Measurements from ENCODE around the gene TTLL11.

TTLL11 gene

DNA sequence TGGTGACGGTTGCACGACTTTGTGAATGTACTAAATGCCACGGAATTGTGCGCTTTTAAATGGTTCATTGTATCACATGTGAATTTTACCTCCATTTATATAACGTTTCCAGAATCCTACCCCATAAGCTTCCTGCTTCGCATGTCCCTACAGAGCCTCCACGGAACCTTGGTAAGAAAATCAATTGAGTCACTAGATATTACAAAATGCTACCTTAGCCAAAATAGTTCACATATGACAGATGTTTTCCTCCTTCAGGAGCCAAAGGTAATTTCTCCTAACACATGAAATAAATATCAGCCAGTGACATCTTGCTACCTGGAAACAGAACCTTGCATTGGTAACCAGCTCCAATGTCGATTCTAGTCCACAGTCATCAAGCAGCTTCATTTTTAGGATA lies 125.1 kb downstream of the TTLL11 start:
- Histone ChIP-seq H3K36me3 (ENCODE audit: insufficient read depth, low read length) (no peaks in the 10 kb centered on the region), H3K4me1 (ENCODE audit: insufficient read depth, low read length) (no peaks in the 10 kb centered on the region), H3K9me3 (ENCODE audit: control insufficient read depth, insufficient read depth, low read length) (no peaks in the 10 kb centered on the region), H3K9ac (ENCODE audit: low read depth, low read length) (no peak overlapping the region)

DNA sequence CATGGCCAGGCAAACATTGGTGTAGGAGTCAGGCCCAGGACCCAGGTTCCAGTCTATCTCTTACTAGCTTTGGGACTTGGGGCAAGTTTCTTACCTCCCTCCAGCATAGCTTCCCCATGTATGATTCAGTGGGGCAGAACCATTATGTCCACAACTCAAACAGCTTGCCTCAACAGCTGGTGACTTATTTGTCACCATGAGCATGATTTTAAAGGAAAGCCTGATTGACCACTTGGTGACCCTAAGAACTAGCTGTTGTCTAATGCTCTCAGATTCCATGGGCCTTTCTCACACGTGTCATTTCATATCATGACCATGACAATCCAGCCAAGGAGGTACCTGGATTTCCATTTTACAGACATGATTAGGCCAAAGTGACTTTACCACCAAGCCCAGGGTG lies 126.4 kb downstream of the TTLL11 start:
- H3K4me1 ChIP-seq (ENCODE audit: insufficient read depth, low read length): no peaks in the 10 kb centered on the region
- no peak overlapping the region for H3K9ac ChIP-seq (ENCODE audit: low read depth, low read length)
- no peaks in the 10 kb centered on the region for H3K36me3 ChIP-seq (ENCODE audit: insufficient read depth, low read length)
- no peaks in the 10 kb centered on the region for H3K9me3 ChIP-seq (ENCODE audit: control insufficient read depth, insufficient read depth, low read length)

DNA sequence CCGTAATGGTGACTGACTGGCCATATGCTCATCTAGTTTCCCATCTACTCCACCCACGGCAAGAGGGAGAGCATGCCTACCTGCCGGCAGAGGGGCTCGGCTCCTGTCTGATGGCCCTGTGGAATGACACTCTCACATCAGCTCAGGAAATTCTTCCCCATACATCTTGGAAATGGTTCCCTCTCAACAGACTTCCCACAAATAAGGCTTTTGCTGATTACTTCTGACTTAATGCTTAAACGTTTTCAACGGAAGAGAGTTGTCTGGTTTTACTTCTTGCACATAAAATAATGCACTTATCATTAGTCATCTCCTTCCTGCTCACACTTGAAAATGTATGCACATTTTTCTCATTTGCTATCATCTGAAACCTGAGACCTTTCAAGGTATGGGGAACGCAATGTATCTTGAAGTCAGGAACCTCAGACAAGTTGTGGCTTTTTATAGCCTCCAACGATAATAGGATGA lies 129.5 kb downstream of the TTLL11 start:
- H3K9me3 ChIP-seq (ENCODE audit: control insufficient read depth, insufficient read depth, low read length): no peaks in the 10 kb centered on the region
- H3K36me3 ChIP-seq (ENCODE audit: insufficient read depth, low read length): no peaks in the 10 kb centered on the region
- no peak overlapping the region for H3K9ac ChIP-seq (ENCODE audit: low read depth, low read length)
- no peaks in the 10 kb centered on the region for H3K4me1 ChIP-seq (ENCODE audit: insufficient read depth, low read length)

DNA sequence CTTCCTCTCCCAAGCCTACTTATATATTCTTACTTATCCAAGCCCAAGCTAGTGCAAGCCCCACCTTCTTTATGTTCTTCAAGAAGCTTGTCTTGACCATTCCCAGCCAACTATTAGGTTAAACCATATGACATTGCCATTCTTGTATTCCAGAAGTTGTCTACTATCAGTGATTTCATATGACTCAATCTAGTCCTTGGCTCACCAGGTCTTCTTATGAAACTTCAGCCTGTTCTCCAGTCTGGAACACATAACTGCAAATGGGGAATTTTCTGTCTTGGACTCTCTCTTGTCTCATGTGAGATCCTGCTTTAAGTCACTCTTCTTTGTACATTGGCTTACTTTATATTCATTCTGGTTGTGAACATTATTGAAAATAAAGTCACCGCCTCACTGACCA lies 130.7 kb downstream of the TTLL11 start:
- Histone ChIP-seq H3K36me3 (ENCODE audit: insufficient read depth, low read length) (no peaks in the 10 kb centered on the region), H3K9me3 (ENCODE audit: control insufficient read depth, insufficient read depth, low read length) (no peaks in the 10 kb centered on the region), H3K4me1 (ENCODE audit: insufficient read depth, low read length) (no peaks in the 10 kb centered on the region), H3K9ac (ENCODE audit: low read depth, low read length) (no peak overlapping the region)

DNA sequence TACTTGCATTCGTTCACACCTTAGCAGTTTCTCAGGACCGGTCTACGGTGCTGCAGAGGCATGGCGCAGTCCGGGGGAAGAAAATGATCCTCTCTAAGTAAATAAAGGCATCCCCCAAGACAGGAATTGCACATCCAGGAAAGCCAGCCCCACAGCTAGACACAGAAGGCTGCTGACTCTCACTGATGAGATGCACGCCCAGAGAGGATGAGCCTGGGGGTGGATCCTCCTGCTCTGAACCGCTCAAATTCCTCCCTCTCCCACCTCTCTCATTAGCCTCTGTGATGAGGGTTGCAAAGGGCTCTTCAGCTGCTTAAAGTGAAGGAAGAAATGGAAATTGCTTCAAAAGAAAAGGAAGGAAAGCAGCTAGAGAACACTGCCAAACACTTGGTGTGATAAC lies 132.4 kb downstream of the TTLL11 start:
- Histone ChIP-seq H3K36me3 (ENCODE audit: insufficient read depth, low read length) (no peaks in the 10 kb centered on the region), H3K9me3 (ENCODE audit: control insufficient read depth, insufficient read depth, low read length) (no peaks in the 10 kb centered on the region), H3K9ac (ENCODE audit: low read depth, low read length) (no peak overlapping the region), H3K4me1 (ENCODE audit: insufficient read depth, low read length) (no peaks in the 10 kb centered on the region)

DNA sequence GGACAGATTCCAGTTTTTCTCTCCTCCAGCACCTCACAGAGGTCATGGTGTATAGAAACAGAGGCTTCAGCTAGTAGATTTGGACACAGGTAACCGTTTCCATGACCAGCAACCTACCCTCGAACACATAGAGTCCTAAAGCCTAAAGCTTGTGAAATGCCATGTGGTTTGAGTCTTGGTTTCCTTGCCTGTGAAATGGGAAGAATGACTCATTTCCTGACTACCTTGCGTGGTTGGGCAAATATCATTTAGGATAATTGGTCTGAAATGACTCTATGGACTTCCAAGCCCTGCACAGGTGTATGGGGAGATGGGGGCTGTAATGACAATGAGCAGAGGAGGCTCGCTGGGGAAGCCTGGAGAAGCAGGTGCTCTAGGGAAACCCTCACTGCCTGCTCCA lies 134.6 kb downstream of the TTLL11 start:
- H3K9ac ChIP-seq (ENCODE audit: low read depth, low read length): no peak overlapping the region
- H3K9me3 ChIP-seq (ENCODE audit: control insufficient read depth, insufficient read depth, low read length): no peaks in the 10 kb centered on the region
- H3K4me1 ChIP-seq (ENCODE audit: insufficient read depth, low read length): no peaks in the 10 kb centered on the region
- no peaks in the 10 kb centered on the region for H3K36me3 ChIP-seq (ENCODE audit: insufficient read depth, low read length)

DNA sequence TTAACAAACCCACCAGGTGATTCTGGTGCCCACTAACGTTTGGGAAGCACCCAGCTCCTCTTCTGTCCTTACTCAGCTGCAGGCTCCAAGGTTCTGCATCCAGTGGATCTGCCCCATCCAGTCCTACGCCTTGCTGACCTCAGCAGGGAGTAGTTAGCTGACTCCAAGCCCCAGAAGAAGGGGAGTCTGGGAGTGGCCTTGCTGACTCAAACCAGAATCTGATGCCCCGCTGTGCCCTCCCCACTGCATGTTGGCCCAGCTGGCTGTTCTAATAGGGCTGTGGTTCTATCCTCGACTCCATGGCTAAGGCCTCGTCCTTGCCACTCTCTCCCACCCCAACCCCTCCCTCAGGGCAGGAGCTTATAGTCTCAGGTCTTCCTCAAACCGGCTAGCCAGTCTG lies 136.3 kb downstream of the TTLL11 start:
- Histone ChIP-seq H3K9ac (ENCODE audit: low read depth, low read length) (no peak overlapping the region), H3K4me1 (ENCODE audit: insufficient read depth, low read length) (no peaks in the 10 kb centered on the region), H3K36me3 (ENCODE audit: insufficient read depth, low read length) (no peaks in the 10 kb centered on the region), H3K9me3 (ENCODE audit: control insufficient read depth, insufficient read depth, low read length) (no peaks in the 10 kb centered on the region)

DNA sequence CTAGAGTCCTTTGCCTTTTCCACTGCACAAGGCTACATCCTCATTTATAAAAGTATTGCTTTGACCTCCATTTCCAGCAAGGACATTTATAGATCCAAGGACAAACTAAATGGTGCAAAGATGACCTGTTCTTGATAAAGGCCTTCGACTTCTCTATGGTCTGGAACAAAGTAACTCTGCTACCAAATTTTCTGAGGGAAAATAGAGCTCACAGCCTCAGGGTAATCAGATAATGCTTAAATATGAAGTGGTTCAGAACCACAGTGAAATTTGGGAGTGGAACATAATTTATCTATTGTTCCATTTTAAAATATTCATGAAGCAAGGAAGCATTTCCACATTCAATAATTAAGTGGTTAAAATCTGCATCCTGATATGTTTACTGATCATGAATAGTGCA lies 137.5 kb downstream of the TTLL11 start:
- H3K4me1 ChIP-seq (ENCODE audit: insufficient read depth, low read length): no peaks in the 10 kb centered on the region
- no peaks in the 10 kb centered on the region for H3K9me3 ChIP-seq (ENCODE audit: control insufficient read depth, insufficient read depth, low read length)
- H3K36me3 ChIP-seq (ENCODE audit: insufficient read depth, low read length): no peaks in the 10 kb centered on the region
- H3K9ac ChIP-seq (ENCODE audit: low read depth, low read length): no peak overlapping the region

DNA sequence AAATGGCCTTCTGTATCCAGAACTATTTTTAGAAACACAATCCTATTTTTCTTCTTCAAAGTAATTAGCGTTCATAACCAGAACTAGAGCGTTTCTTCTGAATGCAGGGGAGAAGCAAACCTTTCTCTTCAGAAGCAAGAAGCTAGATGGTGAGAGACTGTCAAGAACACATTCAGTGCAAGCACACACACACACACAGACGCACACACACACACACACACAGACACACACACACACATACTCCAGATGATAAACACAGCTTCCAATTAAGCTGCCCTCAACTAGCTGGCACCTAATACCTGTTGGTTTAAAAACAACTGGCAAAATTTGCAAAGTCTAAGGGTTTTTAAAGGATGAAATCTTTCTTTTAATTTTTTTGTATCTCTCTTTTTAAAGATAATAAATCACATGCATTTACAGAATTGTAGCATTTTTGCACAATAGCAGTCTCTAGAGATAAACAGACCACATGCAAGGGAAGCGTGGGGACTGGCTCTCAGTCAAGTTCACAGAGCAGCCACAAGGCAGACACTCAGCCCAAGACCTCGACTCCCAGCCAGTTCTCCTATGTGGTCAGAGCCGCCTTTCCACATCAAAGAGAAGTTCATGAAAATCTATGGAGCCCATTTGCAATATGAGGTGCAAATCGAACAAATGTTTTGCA lies 138.5 kb downstream of the TTLL11 start:
- no peaks in the 10 kb centered on the region for H3K36me3 ChIP-seq (ENCODE audit: insufficient read depth, low read length)
- H3K9ac ChIP-seq (ENCODE audit: low read depth, low read length): no peak overlapping the region
- no peaks in the 10 kb centered on the region for H3K4me1 ChIP-seq (ENCODE audit: insufficient read depth, low read length)
- H3K9me3 ChIP-seq (ENCODE audit: control insufficient read depth, insufficient read depth, low read length): no peaks in the 10 kb centered on the region

DNA sequence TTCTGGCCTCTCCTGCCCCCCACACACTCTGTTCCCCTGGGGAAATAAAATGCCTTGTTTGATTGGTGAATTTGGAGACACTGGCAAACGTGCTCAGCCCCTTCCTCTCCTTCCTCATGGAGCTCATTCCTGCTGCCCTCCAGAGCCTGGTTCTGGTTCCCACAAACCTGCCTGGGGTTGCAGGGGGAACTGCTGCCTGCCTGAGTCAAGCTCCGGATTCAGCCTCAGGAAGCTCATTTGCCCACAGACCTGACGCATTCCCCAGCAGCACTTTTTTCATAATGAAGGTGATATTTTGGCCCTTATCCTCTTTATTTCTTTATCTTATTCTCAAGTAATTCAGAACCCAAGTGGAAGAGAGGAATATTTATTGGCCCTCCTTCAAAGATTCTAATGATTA lies 140.5 kb downstream of the TTLL11 start:
- H3K9me3 ChIP-seq (ENCODE audit: control insufficient read depth, insufficient read depth, low read length): no peaks in the 10 kb centered on the region
- H3K9ac ChIP-seq (ENCODE audit: low read depth, low read length): no peak overlapping the region
- H3K4me1 ChIP-seq (ENCODE audit: insufficient read depth, low read length): peaks cover 4% of the 10 kb centered on the region; the same call in 1 of the 2 replicates
- H3K36me3 ChIP-seq (ENCODE audit: insufficient read depth, low read length): no peaks in the 10 kb centered on the region

DNA sequence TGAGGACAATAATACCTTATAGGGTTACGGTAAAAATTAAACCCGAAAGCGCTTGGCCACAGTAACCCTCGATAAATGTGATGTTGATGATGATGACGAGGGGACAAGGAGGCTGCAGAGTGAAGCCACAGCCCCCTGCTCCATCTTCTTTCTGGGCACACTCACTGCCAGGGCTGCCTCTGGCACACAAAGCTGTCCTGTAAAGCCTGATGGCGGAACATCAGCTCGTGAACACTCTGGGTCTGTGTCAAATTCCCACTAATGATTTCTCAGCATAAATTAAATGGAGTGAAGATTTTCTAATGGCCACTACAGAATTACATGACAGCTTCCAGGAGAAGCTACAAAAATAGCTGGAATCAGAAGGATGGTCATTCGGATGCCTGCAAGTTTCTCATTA lies 142.2 kb downstream of the TTLL11 start:
- H3K9me3 ChIP-seq (ENCODE audit: control insufficient read depth, insufficient read depth, low read length): no peaks in the 10 kb centered on the region
- no peak overlapping the region for H3K9ac ChIP-seq (ENCODE audit: low read depth, low read length)
- H3K4me1 ChIP-seq (ENCODE audit: insufficient read depth, low read length): peaks cover 9% of the 10 kb centered on the region; the same call in 1 of the 2 replicates
- H3K36me3 ChIP-seq (ENCODE audit: insufficient read depth, low read length): no peaks in the 10 kb centered on the region

DNA sequence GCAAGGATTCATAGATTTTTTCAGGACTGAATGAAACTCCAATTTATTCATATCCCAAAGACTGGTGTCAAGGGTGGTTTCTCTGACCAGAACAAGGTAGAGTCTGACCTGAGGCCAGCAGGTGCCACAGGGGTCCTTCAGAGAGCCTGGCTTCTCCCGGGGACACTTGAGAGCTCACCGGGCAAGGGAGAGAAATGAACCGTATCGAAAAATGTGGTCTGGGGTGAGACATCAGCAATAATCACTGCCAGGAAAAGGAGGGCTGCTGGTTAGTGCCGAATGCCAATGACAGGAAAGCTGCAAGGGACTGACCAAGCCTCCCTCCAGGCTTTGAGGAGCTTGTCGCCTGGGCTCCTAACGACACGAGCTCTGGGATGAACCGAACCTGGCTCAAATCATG lies 142.7 kb downstream of the TTLL11 start:
- Histone ChIP-seq H3K36me3 (ENCODE audit: insufficient read depth, low read length) (no peaks in the 10 kb centered on the region), H3K4me1 (ENCODE audit: insufficient read depth, low read length) (peaks cover 9% of the 10 kb centered on the region; the same call in 1 of the 2 replicates), H3K9ac (ENCODE audit: low read depth, low read length) (no peak overlapping the region), H3K9me3 (ENCODE audit: control insufficient read depth, insufficient read depth, low read length) (no peaks in the 10 kb centered on the region)

DNA sequence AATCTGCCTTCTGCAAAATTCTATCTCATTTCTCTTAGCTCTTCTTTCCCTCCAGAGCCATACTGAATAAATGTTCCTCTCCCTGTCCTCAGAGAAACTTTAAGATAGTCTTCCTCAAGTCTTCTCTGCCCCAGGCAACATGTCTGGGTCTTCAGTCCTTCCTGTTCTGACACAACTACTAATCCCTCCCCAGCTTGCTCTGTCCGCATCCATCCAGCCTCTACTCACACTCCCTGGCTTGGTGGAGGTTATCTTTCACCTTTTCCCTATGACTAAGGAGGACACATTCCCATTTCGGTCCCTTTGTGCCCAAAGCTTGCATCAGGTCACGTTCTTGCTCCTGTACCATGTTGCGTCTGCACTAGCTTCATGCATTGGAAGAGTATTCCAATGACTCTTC lies 143.3 kb downstream of the TTLL11 start:
- no peaks in the 10 kb centered on the region for H3K36me3 ChIP-seq (ENCODE audit: insufficient read depth, low read length)
- H3K4me1 ChIP-seq (ENCODE audit: insufficient read depth, low read length): peaks cover 9% of the 10 kb centered on the region; the same call in 1 of the 2 replicates
- no peaks in the 10 kb centered on the region for H3K9me3 ChIP-seq (ENCODE audit: control insufficient read depth, insufficient read depth, low read length)
- H3K9ac ChIP-seq (ENCODE audit: low read depth, low read length): no peak overlapping the region

DNA sequence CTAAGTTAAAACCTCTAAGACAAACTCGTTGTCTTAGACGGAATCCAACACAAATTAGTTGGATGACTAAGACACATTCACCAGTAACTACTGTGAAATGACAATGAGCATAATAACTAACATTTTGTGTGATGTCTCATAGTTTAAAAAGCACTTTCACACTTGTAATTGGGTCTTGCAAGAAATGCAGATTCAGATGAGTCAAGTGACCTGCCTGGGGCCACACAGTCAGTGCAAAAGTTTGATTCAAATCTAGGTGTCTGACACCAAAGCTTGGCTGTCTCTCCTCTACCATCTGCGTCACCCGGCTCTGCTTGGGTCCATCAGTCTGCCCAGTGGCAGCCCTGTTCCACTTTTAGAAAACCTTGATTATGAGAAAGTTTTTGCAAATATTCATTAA lies 143.7 kb downstream of the TTLL11 start:
- no peaks in the 10 kb centered on the region for H3K9me3 ChIP-seq (ENCODE audit: control insufficient read depth, insufficient read depth, low read length)
- no peaks in the 10 kb centered on the region for H3K36me3 ChIP-seq (ENCODE audit: insufficient read depth, low read length)
- no peak overlapping the region for H3K9ac ChIP-seq (ENCODE audit: low read depth, low read length)
- H3K4me1 ChIP-seq (ENCODE audit: insufficient read depth, low read length): peaks cover 9% of the 10 kb centered on the region; the same call in 1 of the 2 replicates

DNA sequence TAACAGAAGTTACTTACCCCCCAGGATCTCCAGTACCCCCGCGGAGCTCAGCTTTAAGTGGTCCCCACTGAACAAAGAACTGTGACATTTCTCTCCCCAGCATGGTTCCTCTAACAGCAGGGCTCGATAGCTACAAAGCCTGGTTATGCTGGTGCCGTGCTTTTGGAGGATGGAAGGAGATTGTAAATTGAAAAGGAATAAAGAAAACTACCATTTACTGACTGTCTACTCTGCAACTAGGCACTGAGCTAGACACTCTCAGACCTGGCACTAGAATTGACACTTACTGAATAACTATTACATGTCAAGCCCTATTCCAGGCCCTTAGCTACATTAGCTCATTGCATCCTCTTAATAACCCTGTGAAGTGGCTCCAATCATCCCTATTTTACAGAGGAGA lies 145.3 kb downstream of the TTLL11 start:
- Histone ChIP-seq H3K4me1 (ENCODE audit: insufficient read depth, low read length) (peaks cover 15% of the 10 kb centered on the region), H3K36me3 (ENCODE audit: insufficient read depth, low read length) (no peaks in the 10 kb centered on the region), H3K9me3 (ENCODE audit: control insufficient read depth, insufficient read depth, low read length) (no peaks in the 10 kb centered on the region), H3K9ac (ENCODE audit: low read depth, low read length) (no peak overlapping the region)
